Endothelial cell of umbilical vein (primary cell): Measurements from ENCODE around the gene MMP24.

Source experiments
- POLR2A ChIP-seq: IDR thresholded peaks from 2 replicates; pipeline ENCODE4 v1.6.1; 2012; ENCODE audit warnings: low read depth, mild to moderate bottlenecking, control low read depth, low read length
- TF ChIP-seq, protein P1 (sequence below), 2 donors: IDR thresholded peaks; 1 replicate in 1 of 2; 2 replicates in 1 of 2; pipeline ENCODE4 v1.5.1; 2011; ENCODE audit warnings: low read length in 2 of 2, mild to moderate bottlenecking in 2 of 2, moderate library complexity in 2 of 2, control low read depth in 1 of 2, inconsistent platforms in 1 of 2, low read depth in 1 of 2; ENCODE audit not compliant: insufficient read depth in 1 of 2; ENCODE audit errors: extremely low read depth in 1 of 2
- TF ChIP-seq, protein P2 (sequence below): IDR thresholded peaks from 2 replicates; pipeline ENCODE4 v1.6.1; 2011; ENCODE audit not compliant: insufficient read depth, insufficient read length

GRCh38 chr20:35181731-35182130, 44.8 kb upstream of the MMP24 start:
- TF ChIP-seq, protein P1, sequence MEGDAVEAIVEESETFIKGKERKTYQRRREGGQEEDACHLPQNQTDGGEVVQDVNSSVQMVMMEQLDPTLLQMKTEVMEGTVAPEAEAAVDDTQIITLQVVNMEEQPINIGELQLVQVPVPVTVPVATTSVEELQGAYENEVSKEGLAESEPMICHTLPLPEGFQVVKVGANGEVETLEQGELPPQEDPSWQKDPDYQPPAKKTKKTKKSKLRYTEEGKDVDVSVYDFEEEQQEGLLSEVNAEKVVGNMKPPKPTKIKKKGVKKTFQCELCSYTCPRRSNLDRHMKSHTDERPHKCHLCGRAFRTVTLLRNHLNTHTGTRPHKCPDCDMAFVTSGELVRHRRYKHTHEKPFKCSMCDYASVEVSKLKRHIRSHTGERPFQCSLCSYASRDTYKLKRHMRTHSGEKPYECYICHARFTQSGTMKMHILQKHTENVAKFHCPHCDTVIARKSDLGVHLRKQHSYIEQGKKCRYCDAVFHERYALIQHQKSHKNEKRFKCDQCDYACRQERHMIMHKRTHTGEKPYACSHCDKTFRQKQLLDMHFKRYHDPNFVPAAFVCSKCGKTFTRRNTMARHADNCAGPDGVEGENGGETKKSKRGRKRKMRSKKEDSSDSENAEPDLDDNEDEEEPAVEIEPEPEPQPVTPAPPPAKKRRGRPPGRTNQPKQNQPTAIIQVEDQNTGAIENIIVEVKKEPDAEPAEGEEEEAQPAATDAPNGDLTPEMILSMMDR (IDR thresholded peaks at IDR 0.05; ENCODE audit: extremely low read depth in 1 of 2, insufficient read depth in 1 of 2, low read depth in 1 of 2, low read length in 2 of 2): no peak
- TF ChIP-seq, protein P2, sequence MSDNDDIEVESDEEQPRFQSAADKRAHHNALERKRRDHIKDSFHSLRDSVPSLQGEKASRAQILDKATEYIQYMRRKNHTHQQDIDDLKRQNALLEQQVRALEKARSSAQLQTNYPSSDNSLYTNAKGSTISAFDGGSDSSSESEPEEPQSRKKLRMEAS: no peak
- no peak for TF ChIP-seq POLR2A
